Naive B cell (primary cell): ENCODE data around the gene MAP2K5. TPM values are rescaled to one million over a fixed set of nuclear protein-coding genes. Genes with fewer than 3 reads are reported as not detected.
"Not testable (repeated sequence)": the region's sequence is repeated elsewhere in the genome, so short reads cannot be mapped to it uniquely, and the experiment has no call there.

Experiments used
- ATAC-seq, 2 donors: fragments of 150-1000 bp; cut with Tn5 transposase; 2 replicates each; pipeline ENCODE4 v1.10.0; 2021; ENCODE audit warnings: low read depth in 2 of 2, mild to moderate bottlenecking in 2 of 2, moderate library complexity in 2 of 2
- DNase-seq: peaks from one replicate; pipeline ENCODE4 v3.0.0; 2022
- H3K27ac Mint-ChIP-seq, 6 donors: one replicate each; pipeline ENCODE4 v1.8.0; 2020 to 2022; ENCODE audit warnings: mild to moderate bottlenecking in 6 of 6, mixed read lengths in 6 of 6, moderate library complexity in 5 of 6, inconsistent platforms in 2 of 6
- H3K27me3 Mint-ChIP-seq, 3 donors: one replicate each; pipeline ENCODE4 v1.8.0; 2021 to 2022; ENCODE audit warnings: mixed read lengths in 3 of 3, mild to moderate bottlenecking in 1 of 3
- H3K36me3 Mint-ChIP-seq, 2 donors: one replicate each; pipeline ENCODE4 v1.8.0; 2020 to 2022; ENCODE audit warnings: mixed read lengths in 2 of 2, inconsistent platforms in 1 of 2, mild to moderate bottlenecking in 1 of 2
- H3K4me1 Mint-ChIP-seq, 3 donors: one replicate each; pipeline ENCODE4 v1.8.0; 2020 to 2022; ENCODE audit warnings: mixed read lengths in 3 of 3, inconsistent platforms in 1 of 3, mild to moderate bottlenecking in 1 of 3, moderate library complexity in 1 of 3
- H3K4me3 Mint-ChIP-seq, 8 donors: one replicate each; pipeline ENCODE4 v1.8.0; 2020 to 2022; ENCODE audit warnings: mild to moderate bottlenecking in 8 of 8, mixed read lengths in 8 of 8, moderate library complexity in 8 of 8, inconsistent platforms in 2 of 8
- H3K9me3 Mint-ChIP-seq, 7 donors: one replicate each; pipeline ENCODE4 v1.8.0; 2020 to 2022; ENCODE audit warnings: mixed read lengths in 7 of 7, mild to moderate bottlenecking in 5 of 7, inconsistent platforms in 2 of 7, moderate library complexity in 1 of 7
- polyA plus RNA-seq, 6 donors: library from polyadenylated mRNA; unstranded; fragments of 300-500 nt; fragmentation: Illumina TruSeq; gene quantifications; one replicate each; pipeline ENCODE4 v1.2.3, GENCODE V29; 2021; ENCODE audit warnings: low read depth in 6 of 6

Gene MAP2K5
- polyA plus RNA-seq, 6 donors from 2014 or later: 11.4 to 23.1 (median 14.7) TPM

- H3K27ac Mint-ChIP-seq: peak overlapping the region in 1 of 6 donors; percentile 68
- H3K27me3 Mint-ChIP-seq, H3K9me3 Mint-ChIP-seq, H3K4me3 Mint-ChIP-seq, H3K4me1 Mint-ChIP-seq, DNase-seq, ATAC-seq: not testable (repeated sequence)
- H3K36me3 Mint-ChIP-seq: peaks cover 47 to 51% of the 10 kb centered on the region in 2 donors
Observed at GRCh38 chr15:67635950-67636349, 93.4 kb downstream of the MAP2K5 start.

GRCh38 chr15:67639591-67639990 is 97.1 kb downstream of the MAP2K5 start:
- no peak for DNase-seq
- ATAC-seq: no peak
- Mint-ChIP-seq H3K27ac (no peak overlapping the region), H3K9me3 (peaks cover 0 to 6% (median 2%) of the 10 kb centered on the region in 7 donors), H3K4me3 (no peak overlapping the region), H3K4me1 (no peaks in the 10 kb centered on the region), H3K36me3 (peaks cover 36 to 47% of the 10 kb centered on the region in 2 donors), H3K27me3 (no peaks in the 10 kb centered on the region)

GRCh38 chr15:67641453-67641852 is 99.0 kb downstream of the MAP2K5 start:
- H3K4me3 Mint-ChIP-seq: no peak overlapping the region
- H3K27ac Mint-ChIP-seq: no peak overlapping the region
- DNase-seq (no peak), ATAC-seq (no peak)
- H3K27me3 Mint-ChIP-seq: no peaks in the 10 kb centered on the region
- peaks cover 0 to 2% (median 0%) of the 10 kb centered on the region in 7 donors for H3K9me3 Mint-ChIP-seq
- H3K4me1 Mint-ChIP-seq: no peaks in the 10 kb centered on the region
- peaks cover 34 to 35% of the 10 kb centered on the region in 2 donors for H3K36me3 Mint-ChIP-seq

GRCh38 chr15:67646847-67647246 is 104.3 kb downstream of the MAP2K5 start:
- H3K9me3 Mint-ChIP-seq: peaks cover 0 to 2% (median 0%) of the 10 kb centered on the region in 7 donors
- no peak for ATAC-seq
- DNase-seq: no peak
- no peak overlapping the region for H3K4me3 Mint-ChIP-seq
- no peaks in the 10 kb centered on the region for H3K4me1 Mint-ChIP-seq
- H3K27ac Mint-ChIP-seq: no peak overlapping the region
- H3K36me3 Mint-ChIP-seq: peaks cover 25 to 31% of the 10 kb centered on the region in 2 donors
- H3K27me3 Mint-ChIP-seq: no peaks in the 10 kb centered on the region

GRCh38 chr15:67652586-67652985 is 110.1 kb downstream of the MAP2K5 start:
- Mint-ChIP-seq H3K27me3 (no peaks in the 10 kb centered on the region), H3K9me3 (peaks cover 8 to 32% (median 26%) of the 10 kb centered on the region in 7 donors), H3K36me3 (peaks cover 55 to 63% of the 10 kb centered on the region in 2 donors), H3K4me1 (no peaks in the 10 kb centered on the region), H3K4me3 (no peak overlapping the region), H3K27ac (no peak overlapping the region)
- DNase-seq (no peak), ATAC-seq (no peak)

- H3K9me3 Mint-ChIP-seq: peaks cover 4 to 13% (median 7%) of the 10 kb centered on the region in 7 donors
- H3K27me3 Mint-ChIP-seq: no peaks in the 10 kb centered on the region
- ATAC-seq (no peak), DNase-seq (no peak)
- H3K27ac Mint-ChIP-seq: peak overlapping the region in 1 of 6 donors; percentile 77
- H3K36me3 Mint-ChIP-seq: peaks cover 26 to 30% of the 10 kb centered on the region in 2 donors
- peaks cover 6 to 8% (median 7%) of the 10 kb centered on the region in 3 donors for H3K4me1 Mint-ChIP-seq
- H3K4me3 Mint-ChIP-seq: no peak overlapping the region
Observed at GRCh38 chr15:67660446-67660845, 117.9 kb downstream of the MAP2K5 start.

GRCh38 chr15:67660874-67661606 is 118.5 kb downstream of the MAP2K5 start:
- H3K4me1 Mint-ChIP-seq: peaks cover 6 to 8% (median 7%) of the 10 kb centered on the region in 3 donors
- peaks cover 20 to 24% of the 10 kb centered on the region in 2 donors for H3K36me3 Mint-ChIP-seq
- H3K9me3 Mint-ChIP-seq: peaks cover 0 to 7% (median under 1%) of the 10 kb centered on the region in 7 donors
- H3K4me3 Mint-ChIP-seq: no peak overlapping the region
- no peaks in the 10 kb centered on the region for H3K27me3 Mint-ChIP-seq
- DNase-seq (no peak), ATAC-seq (no peak)
- peak overlapping the region in 3 of 6 donors; percentile 17 to 77 (median 26) for H3K27ac Mint-ChIP-seq

GRCh38 chr15:67670647-67671305 is 128.3 kb downstream of the MAP2K5 start:
- Mint-ChIP-seq H3K4me1 (no peaks in the 10 kb centered on the region), H3K36me3 (peaks cover 16 to 27% of the 10 kb centered on the region in 2 donors), H3K9me3 (peaks cover 0 to 8% (median 2%) of the 10 kb centered on the region in 7 donors), H3K27me3 (no peaks in the 10 kb centered on the region), H3K4me3 (no peak overlapping the region), H3K27ac (no peak overlapping the region)
- ATAC-seq (no peak), DNase-seq (no peak)

- not testable (repeated sequence) for H3K27me3 Mint-ChIP-seq, H3K9me3 Mint-ChIP-seq, DNase-seq, H3K4me3 Mint-ChIP-seq, H3K27ac Mint-ChIP-seq, ATAC-seq, H3K4me1 Mint-ChIP-seq
- H3K36me3 Mint-ChIP-seq: peaks cover 22 to 36% of the 10 kb centered on the region in 2 donors
Observed at GRCh38 chr15:67672834-67673233, 130.3 kb downstream of the MAP2K5 start.

GRCh38 chr15:67674983-67675382 is 132.5 kb downstream of the MAP2K5 start:
- Mint-ChIP-seq H3K27ac (no peak overlapping the region), H3K9me3 (peaks cover 0 to 8% (median 2%) of the 10 kb centered on the region in 7 donors), H3K36me3 (peaks cover 22 to 42% of the 10 kb centered on the region in 2 donors), H3K4me3 (no peak overlapping the region), H3K27me3 (no peaks in the 10 kb centered on the region), H3K4me1 (no peaks in the 10 kb centered on the region)
- DNase-seq (no peak), ATAC-seq (no peak)

- Mint-ChIP-seq H3K9me3 (peaks cover 0 to 6% (median 2%) of the 10 kb centered on the region in 7 donors), H3K4me1 (no peaks in the 10 kb centered on the region), H3K4me3 (no peak overlapping the region), H3K27ac (no peak overlapping the region), H3K36me3 (peaks cover 24 to 47% of the 10 kb centered on the region in 2 donors), H3K27me3 (no peaks in the 10 kb centered on the region)
- DNase-seq (no peak), ATAC-seq (no peak)
Observed at GRCh38 chr15:67678089-67678488, 135.6 kb downstream of the MAP2K5 start.

GRCh38 chr15:67678993-67679392 is 136.5 kb downstream of the MAP2K5 start:
- Mint-ChIP-seq H3K9me3 (peaks cover 0 to 14% (median 12%) of the 10 kb centered on the region in 7 donors), H3K27ac (no peak overlapping the region), H3K4me3 (no peak overlapping the region), H3K36me3 (peaks cover 24 to 44% of the 10 kb centered on the region in 2 donors), H3K27me3 (no peaks in the 10 kb centered on the region), H3K4me1 (no peaks in the 10 kb centered on the region)
- DNase-seq (no peak), ATAC-seq (no peak)

- Mint-ChIP-seq H3K36me3 (peaks cover 33 to 45% of the 10 kb centered on the region in 2 donors), H3K9me3 (peaks cover 0 to 30% (median 24%) of the 10 kb centered on the region in 7 donors), H3K4me1 (no peaks in the 10 kb centered on the region), H3K27ac (no peak overlapping the region), H3K27me3 (no peaks in the 10 kb centered on the region), H3K4me3 (no peak overlapping the region)
- ATAC-seq (no peak), DNase-seq (no peak)
Observed at GRCh38 chr15:67680641-67681040, 138.1 kb downstream of the MAP2K5 start.
